Astrocyte of the spinal cord (primary cell): ENCODE results near the gene GLIPR2.
"Not testable (repeated sequence)": the region's sequence is repeated elsewhere in the genome, so short reads cannot be mapped to it uniquely, and the experiment has no call there.

ENCODE experiments used
- DNase-seq: peaks from one replicate; pipeline ENCODE4 v3.0.0; 2011; ENCODE audit warnings: low read depth, low spot score
- H3K4me3 ChIP-seq: 2 replicates; pipeline ENCODE4 v1.5.1; 2011; ENCODE audit warnings: low read depth, mild to moderate bottlenecking, low read length, moderate library complexity
- CTCF ChIP-seq: IDR thresholded peaks from 2 replicates; pipeline ENCODE4 v1.5.1; 2012; ENCODE audit warnings: low read depth, mild to moderate bottlenecking, low read length, inconsistent platforms
- in situ Hi-C: cut with HindIII; loops from 2 replicates; pipeline ENCODE4 v1.10.0; 2017; ENCODE audit warnings: low sequenced_read_pairs

Gene GLIPR2

GRCh38 chr9:36169166-36169565 lies 32.6 kb downstream of the GLIPR2 start, which contains the start of gene CCIN:
TSS of gene CCIN (plus strand) at chr9:36169388. CDS start at chr9:36169503, 115 bp downstream.
- in situ Hi-C loops, result no loop called here
- no peak for DNase-seq
- no peak for TF ChIP-seq CTCF
- H3K4me3 ChIP-seq, result no peak within 1 kb of the TSS

GRCh38 chr9:36169708-36170107 lies 33.2 kb downstream of the GLIPR2 start:
- TF ChIP-seq CTCF, result no peak
- no peak for DNase-seq
- in situ Hi-C loops, result no loop called here
- no peak overlapping the region for H3K4me3 ChIP-seq

GRCh38 chr9:36170531-36170930 lies 34.0 kb downstream of the GLIPR2 start:
- no peak for TF ChIP-seq CTCF
- in situ Hi-C loops, result no loop called here

GRCh38 chr9:36173861-36174260 lies 37.3 kb downstream of the GLIPR2 start:
- no peak for TF ChIP-seq CTCF
- in situ Hi-C loops, result no loop called here
- no peak overlapping the region for H3K4me3 ChIP-seq
- no peak for DNase-seq

More at GRCh38 chr9:36170531-36170930, 34.0 kb downstream of the GLIPR2 start:
- H3K4me3 ChIP-seq, result no peak overlapping the region
- no peak for DNase-seq

GRCh38 chr9:36174271-36174670 lies 37.7 kb downstream of the GLIPR2 start:
- H3K4me3 ChIP-seq, result no peak overlapping the region
- no peak for TF ChIP-seq CTCF
- no peak for DNase-seq
- in situ Hi-C loops, result no loop called here

- no peak for DNase-seq
- no peak for TF ChIP-seq CTCF
- in situ Hi-C loops, result no loop called here
- H3K4me3 ChIP-seq, result no peak overlapping the region
Measured at GRCh38 chr9:36174731-36175130, 38.2 kb downstream of the GLIPR2 start.

- DNase-seq, in situ Hi-C loops, H3K4me3 ChIP-seq: not testable (repeated sequence)
Measured at GRCh38 chr9:36175209-36175608, 38.7 kb downstream of the GLIPR2 start.

GRCh38 chr9:36176496-36176895 lies 40.0 kb downstream of the GLIPR2 start:
- DNase-seq, in situ Hi-C loops, H3K4me3 ChIP-seq: not testable (repeated sequence)
